HG02610 (cell line): ENCODE measurements around the gene SMC4.

Experiments used
- ATAC-seq: cut with Tn5 transposase; IDR thresholded peaks from one replicate; pipeline ENCODE4 v1.9.1; 2021; ENCODE audit warnings: mild to moderate bottlenecking, moderate library complexity; ENCODE audit not compliant: unreplicated experiment

SMC4 gene

GRCh38 chr3:160394009-160394392, 5.4 kb upstream of the SMC4 start:
- ATAC-seq = no peak

GRCh38 chr3:160395297-160395696, 4.2 kb upstream of the SMC4 start:
- ATAC-seq = no peak

DNA sequence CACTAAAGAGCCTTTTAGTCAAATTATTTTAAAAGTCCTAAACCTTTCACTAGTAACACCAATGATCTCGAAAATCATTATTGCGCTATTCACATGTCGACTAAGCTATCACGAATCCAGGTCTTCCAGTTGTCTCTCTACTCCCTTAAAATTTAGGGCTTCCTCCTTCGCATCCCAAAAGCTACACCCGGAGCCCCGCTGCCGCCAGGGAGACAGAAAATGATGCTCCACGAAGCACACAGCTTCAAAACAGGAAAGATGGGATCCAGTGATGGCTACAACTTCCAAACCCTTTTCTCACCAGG, 678 bp upstream of the SMC4 start:
- peak; percentile 6 for ATAC-seq

- peak; percentile 10 for ATAC-seq
Measured at GRCh38 chr3:160400030-160400701, 716 bp downstream of the SMC4 start.

DNA sequence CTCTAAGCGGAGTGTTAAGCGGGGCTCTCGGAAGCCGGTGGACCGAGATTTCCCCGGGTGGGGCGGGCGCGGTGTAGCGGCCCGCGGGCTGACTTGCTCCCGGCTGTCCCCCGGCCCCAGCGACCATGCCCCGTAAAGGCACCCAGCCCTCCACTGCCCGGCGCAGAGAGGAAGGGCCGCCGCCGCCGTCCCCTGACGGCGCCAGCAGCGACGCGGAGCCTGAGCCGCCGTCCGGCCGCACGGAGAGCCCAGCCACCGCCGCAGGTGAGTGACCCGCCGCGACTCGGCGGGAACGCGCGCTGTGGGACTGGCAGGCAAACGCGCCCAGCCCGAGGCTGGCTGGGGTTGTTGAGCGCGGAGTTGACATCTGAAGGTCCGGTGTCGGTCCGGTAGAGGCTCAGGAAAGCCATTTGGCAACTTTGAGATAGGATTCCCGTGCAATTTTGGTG, 1.3 kb downstream of the SMC4 start:
- ATAC-seq = no peak

DNA sequence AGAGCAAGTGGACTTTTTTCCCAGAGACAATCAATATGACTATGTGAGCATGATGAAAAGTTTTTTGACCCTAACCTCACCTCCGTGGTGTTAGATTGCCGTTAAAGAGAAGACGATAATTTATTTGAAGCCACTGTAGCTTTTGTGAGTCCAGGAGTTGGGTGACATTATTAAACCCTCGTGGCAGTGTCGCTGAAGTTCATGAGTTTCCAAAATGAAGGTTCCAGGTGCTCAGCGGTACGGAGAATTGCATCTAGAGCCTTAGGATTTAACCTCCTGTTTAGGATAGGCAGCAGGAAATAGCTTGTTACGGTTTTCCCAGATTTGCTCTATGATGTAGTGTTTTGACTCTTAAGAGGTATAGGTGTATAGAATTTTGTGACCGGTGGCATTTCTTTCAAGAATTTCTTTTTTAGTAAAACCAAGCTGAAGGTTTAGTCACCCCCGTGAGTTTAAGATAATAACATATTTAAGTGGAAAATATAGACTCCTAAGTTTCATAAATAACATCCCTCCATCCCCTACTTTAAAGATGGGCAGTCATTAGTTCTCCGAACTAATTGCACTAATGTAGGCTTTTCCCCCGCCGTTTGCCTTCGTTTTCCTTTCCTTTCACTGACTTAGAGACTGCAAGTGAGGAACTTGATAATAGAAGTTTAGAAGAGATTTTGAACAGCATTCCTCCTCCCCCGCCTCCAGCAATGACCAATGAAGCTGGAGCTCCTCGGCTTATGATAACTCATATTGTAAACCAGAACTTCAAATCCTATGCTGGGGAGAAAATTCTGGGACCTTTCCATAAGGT, 2.0 kb downstream of the SMC4 start:
- ATAC-seq = no peak

- no peak for ATAC-seq
Measured at GRCh38 chr3:160402221-160403027, 3.0 kb downstream of the SMC4 start.

- no peak for ATAC-seq
Measured at GRCh38 chr3:160403028-160403545, 3.6 kb downstream of the SMC4 start.

GRCh38 chr3:160403796-160404470, 4.5 kb downstream of the SMC4 start:
- no peak for ATAC-seq

GRCh38 chr3:160409812-160410610, 10.6 kb downstream of the SMC4 start:
- ATAC-seq = no peak

GRCh38 chr3:160412477-160412876, 13.0 kb downstream of the SMC4 start:
- no peak for ATAC-seq

DNA sequence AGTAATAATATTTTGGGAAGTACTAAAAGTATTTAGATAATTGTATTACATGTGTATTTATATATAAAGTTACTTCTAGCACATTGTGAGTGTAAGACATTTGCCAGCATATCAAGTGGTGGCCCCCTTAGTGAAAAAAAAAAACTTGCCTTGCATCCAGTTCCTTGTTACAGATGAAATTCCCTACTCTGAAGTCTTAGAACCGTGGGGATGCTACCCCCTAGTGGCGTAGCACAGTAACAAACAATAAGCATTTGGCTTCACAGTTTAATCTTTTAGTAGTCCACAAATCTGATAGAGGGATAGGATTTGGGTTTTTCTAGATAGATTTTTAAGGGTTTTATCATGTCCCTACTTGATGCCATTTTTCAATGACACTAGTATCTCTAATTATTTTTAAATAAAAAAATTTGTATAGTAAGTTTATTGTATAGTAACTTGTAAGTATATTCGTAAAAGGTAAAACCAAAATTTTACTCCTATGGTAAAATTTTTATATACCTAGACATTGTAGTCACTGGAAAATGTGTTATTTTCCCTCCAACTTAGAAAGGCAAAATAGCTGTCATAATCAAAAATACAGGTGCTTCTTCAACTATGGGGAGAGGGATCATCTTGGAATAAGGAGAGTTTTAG, 14.3 kb downstream of the SMC4 start:
- ATAC-seq = peak; percentile 82

- ATAC-seq = no peak
Measured at GRCh38 chr3:160417311-160417710, 17.9 kb downstream of the SMC4 start.

DNA sequence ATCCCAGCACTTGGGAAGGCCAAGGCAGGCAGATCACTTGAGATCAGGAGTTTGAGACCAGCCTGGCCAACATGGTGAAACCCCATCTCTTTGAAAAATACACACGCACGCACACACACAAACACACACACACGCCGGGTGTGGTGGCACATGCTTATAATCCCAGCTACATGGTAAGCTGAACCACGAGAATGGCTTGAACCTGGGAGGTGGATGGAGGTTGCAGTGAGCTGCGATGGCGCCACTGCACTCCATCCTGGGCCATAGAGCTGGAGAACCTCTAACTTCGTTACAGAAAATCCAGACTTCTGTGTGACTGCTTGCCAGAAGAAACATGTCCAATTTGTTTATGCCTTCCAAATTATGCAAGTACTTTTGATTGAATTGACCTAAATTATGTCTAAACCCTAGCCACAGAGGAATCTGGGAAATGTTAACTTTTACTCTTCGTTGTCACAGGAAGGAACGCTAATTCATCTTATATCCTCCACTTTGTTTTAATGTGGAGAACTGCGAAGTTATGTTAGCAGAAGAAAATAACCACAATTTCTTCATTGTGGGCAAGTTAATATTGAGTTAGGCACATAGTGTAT, 28.5 kb downstream of the SMC4 start:
- no peak for ATAC-seq

DNA sequence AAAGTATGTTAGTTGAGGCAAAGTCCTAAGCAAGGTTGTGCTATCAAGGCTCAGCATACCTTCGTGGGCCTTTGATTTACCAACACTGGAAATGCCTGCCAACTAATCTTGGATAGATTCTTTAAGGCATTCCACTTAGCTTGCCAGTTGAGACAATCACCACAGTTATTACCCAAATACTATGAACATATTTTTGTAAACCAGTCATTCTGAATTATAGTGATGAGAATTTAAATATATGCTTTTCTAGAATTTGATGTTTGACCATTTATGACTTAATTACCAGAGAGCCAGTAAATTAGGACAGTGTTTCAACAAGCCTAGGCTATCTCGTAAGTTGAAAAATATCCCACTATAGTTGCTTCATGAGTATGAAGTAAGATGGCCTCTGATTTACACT, 34.6 kb downstream of the SMC4 start:
- no peak for ATAC-seq

DNA sequence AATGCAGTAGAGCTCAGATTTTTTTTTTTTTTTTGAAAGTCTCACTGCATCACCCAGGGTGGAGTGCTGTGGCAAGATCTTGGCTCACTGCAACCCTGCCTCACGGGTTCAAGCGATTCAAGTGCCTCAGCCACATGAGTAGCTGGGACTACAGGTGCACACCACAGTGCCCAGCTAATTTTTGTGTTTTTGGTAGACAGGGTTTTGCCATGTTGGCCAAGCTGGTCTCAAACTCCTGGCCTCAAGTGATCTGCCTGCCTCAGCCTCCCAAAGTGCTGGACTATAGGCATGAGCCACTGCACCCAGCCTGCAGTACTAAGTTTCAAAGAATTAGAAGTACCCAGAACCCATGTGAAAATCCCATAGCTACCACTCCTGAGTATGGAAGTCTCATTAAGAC, 35.6 kb downstream of the SMC4 start:
- ATAC-seq = no peak

GRCh38 chr3:160435747-160436146, 36.3 kb downstream of the SMC4 start:
- ATAC-seq = no peak

- no peak for ATAC-seq
Measured at GRCh38 chr3:160437083-160437455, 37.6 kb downstream of the SMC4 start.

- ATAC-seq = no peak
Measured at GRCh38 chr3:160440687-160441086, 41.2 kb downstream of the SMC4 start.
